ENCODE results near the gene ARHGAP22. TPM values are rescaled to one million over a fixed set of nuclear protein-coding genes. Genes with fewer than 3 reads are reported as not detected.

ARHGAP22 gene
- total RNA-seq, 4 donors from 2014 or later = 0.26 to 3.6 (median 3.0) TPM; not detected in 1

DNA sequence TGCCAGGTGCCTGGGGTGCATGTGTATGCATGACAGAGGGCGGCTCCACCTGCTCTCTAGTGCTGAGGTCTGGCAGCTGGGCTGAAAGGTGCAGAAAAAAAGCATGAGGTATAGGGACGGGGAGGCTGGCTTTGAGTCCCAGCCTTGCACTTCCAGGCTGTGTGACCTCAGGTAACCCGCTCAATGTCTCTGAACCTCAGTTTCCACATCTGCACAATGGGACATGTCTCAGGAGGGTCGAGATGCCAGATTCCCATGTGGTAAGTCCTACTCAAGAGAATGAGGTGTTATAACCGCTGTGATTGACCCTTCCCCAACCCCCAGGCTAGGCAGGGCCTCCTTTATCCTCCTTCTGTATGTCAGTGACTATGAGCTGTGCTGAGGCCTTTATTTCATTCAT is 48.8 kb downstream of the ARHGAP22 start:
- TF ChIP-seq, protein P1, sequence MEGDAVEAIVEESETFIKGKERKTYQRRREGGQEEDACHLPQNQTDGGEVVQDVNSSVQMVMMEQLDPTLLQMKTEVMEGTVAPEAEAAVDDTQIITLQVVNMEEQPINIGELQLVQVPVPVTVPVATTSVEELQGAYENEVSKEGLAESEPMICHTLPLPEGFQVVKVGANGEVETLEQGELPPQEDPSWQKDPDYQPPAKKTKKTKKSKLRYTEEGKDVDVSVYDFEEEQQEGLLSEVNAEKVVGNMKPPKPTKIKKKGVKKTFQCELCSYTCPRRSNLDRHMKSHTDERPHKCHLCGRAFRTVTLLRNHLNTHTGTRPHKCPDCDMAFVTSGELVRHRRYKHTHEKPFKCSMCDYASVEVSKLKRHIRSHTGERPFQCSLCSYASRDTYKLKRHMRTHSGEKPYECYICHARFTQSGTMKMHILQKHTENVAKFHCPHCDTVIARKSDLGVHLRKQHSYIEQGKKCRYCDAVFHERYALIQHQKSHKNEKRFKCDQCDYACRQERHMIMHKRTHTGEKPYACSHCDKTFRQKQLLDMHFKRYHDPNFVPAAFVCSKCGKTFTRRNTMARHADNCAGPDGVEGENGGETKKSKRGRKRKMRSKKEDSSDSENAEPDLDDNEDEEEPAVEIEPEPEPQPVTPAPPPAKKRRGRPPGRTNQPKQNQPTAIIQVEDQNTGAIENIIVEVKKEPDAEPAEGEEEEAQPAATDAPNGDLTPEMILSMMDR (IDR thresholded peaks at IDR 0.05) = no peak
- no peak for TF ChIP-seq POLR2A (IDR thresholded peaks at IDR 0.05)
- H3K27me3 ChIP-seq = no peaks in the 10 kb centered on the region
- H3K9me3 ChIP-seq = no peaks in the 10 kb centered on the region
- H3K27ac ChIP-seq = no peak overlapping the region
- no peak overlapping the region for H3K4me3 ChIP-seq
- no peaks in the 10 kb centered on the region for H3K36me3 ChIP-seq
- no peaks in the 10 kb centered on the region for H3K4me1 ChIP-seq
- no peak for DNase-seq
- intact Hi-C loops (cut with DNase I; ENCODE audit: low total_unique reads) = no loop called here

DNA sequence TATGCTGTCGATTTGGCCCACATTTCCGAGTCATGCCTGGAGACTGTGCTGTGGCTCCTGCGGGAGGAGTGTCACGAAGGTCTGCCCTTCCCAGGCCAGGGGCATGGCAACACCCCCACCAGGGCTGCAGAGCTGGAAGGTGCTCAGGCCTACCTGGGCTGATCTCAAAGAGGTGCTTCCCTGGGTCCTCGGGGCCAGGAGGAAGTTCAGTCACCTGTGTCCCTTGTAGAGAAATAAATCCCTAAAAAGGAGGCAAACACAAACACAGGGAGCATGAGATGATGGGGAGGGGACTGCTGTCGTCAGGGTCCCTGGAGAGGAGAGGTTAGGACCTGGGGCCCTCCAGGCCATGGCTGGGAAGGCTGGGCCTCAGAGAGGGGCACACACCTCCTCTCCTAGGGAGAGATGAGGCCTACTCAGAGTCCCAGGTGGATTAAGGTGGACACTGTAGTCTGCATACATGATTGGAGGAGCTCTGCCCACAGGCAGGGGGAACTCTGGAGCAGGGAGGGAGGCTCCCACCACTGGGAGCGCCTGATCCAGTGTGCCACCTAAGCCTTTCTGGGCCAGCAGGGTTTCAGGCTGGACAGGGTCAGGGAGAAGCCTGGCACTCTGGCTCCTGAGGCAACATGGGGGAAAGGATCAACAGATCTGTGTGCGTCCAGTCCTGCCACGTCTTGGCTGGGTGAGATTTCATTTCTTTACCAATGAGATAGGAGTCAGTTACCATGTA is 49.4 kb downstream of the ARHGAP22 start:
- intact Hi-C loops (cut with DNase I; ENCODE audit: low total_unique reads) = no loop called here
- TF ChIP-seq, protein P1 (IDR thresholded peaks at IDR 0.05) = no peak
- no peak for TF ChIP-seq POLR2A (IDR thresholded peaks at IDR 0.05)
- H3K4me1 ChIP-seq = no peaks in the 10 kb centered on the region
- H3K27me3 ChIP-seq = no peaks in the 10 kb centered on the region
- H3K36me3 ChIP-seq = no peaks in the 10 kb centered on the region
- no peak overlapping the region for H3K27ac ChIP-seq
- no peaks in the 10 kb centered on the region for H3K9me3 ChIP-seq
- no peak for DNase-seq
- H3K4me3 ChIP-seq = no peak overlapping the region

DNA sequence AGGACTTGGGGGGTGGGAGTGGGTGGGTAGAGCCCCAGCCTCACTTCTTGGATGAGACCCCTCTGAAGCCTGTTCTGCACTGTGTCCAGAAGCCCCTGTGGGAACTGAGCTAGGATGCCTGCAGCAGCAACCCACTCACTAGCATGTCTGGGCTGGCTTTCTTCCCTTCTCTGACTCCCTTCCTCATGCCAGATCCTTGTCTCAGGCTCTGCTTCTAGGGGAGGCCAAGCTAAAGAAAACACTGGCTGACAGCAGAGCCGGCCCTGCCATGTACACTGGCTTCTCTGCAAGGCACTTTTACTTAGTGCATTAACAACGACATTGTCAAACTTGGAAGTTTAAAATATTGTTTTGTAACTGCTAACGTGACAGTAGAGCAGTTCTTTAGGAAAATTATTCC is 50.2 kb downstream of the ARHGAP22 start:
- Histone ChIP-seq H3K9me3 (no peaks in the 10 kb centered on the region), H3K27me3 (no peaks in the 10 kb centered on the region), H3K4me3 (no peak overlapping the region), H3K27ac (no peak overlapping the region), H3K4me1 (no peaks in the 10 kb centered on the region), H3K36me3 (no peaks in the 10 kb centered on the region)
- DNase-seq = no peak
- TF ChIP-seq POLR2A (IDR thresholded peaks at IDR 0.05) = no peak
- TF ChIP-seq, protein P1 (IDR thresholded peaks at IDR 0.05) = no peak
- intact Hi-C loops (cut with DNase I; ENCODE audit: low total_unique reads) = no loop called here

DNA sequence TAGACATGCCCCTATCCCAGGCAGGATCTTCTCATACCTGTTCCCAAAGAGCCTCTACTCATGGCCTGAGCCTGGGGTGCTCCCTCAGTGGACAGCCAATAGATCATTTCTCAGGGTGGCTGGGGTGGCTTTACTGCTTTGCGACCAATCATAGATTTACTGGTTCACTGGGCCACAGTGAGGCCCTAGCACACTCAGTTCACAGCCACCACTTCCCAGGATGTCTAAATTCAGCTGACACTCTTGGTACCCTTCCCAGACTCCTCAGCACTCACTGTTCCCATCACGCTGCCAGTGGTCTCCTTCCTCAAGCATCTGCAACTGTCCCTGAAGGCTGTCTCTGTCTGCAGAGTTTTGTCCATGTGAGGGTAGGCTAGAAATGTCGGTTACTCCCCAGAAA is 50.6 kb downstream of the ARHGAP22 start:
- no peaks in the 10 kb centered on the region for H3K9me3 ChIP-seq
- no peaks in the 10 kb centered on the region for H3K36me3 ChIP-seq
- no peak for DNase-seq
- no peak for TF ChIP-seq POLR2A (IDR thresholded peaks at IDR 0.05)
- TF ChIP-seq, protein P1 (IDR thresholded peaks at IDR 0.05) = no peak
- no peaks in the 10 kb centered on the region for H3K4me1 ChIP-seq
- H3K4me3 ChIP-seq = no peak overlapping the region
- H3K27ac ChIP-seq = no peak overlapping the region
- intact Hi-C loops (cut with DNase I; ENCODE audit: low total_unique reads) = no loop called here
- no peaks in the 10 kb centered on the region for H3K27me3 ChIP-seq

DNA sequence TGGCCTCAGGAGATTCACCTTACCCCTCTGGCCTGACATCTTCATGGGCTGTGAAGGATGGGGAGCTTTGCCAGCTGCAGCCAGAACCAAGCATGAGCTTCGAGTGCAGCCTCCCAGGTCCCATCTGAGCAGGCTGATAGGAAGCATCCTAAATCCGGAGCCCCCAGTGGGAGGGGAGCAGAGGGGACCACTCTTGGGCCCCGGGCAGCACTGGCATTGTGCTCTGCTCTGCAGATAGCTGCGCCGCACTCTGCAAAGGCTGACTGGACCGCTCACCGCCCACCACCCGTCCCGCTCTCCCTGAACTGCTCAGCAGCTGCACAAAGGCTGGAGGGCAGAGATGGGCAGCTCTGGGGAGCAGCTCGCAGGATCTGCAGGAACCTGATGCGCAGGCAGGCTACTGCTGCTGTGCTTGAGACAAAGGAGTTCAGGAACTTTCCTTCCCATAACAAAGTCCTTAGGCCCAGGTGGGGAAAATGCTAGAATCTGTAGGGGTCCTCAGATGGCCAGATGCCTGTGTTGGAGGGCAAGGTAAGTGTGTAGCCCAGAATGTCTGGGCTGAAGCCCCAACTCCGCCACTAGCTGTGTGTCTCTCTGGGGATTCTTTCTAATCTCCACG is 51.8 kb downstream of the ARHGAP22 start:
- TF ChIP-seq, protein P1 (IDR thresholded peaks at IDR 0.05) = no peak
- no peak for TF ChIP-seq POLR2A (IDR thresholded peaks at IDR 0.05)
- Histone ChIP-seq H3K27me3 (no peaks in the 10 kb centered on the region), H3K9me3 (no peaks in the 10 kb centered on the region), H3K27ac (no peak overlapping the region), H3K4me3 (no peak overlapping the region), H3K36me3 (no peaks in the 10 kb centered on the region), H3K4me1 (no peaks in the 10 kb centered on the region)
- intact Hi-C loops (cut with DNase I; ENCODE audit: low total_unique reads) = no loop called here
- no peak for DNase-seq
